Dermis blood vessel endothelial cell (primary cell): ENCODE results near the gene MUSK. TPM values are rescaled to one million over a fixed set of nuclear protein-coding genes. Genes with fewer than 3 reads are reported as not detected.
"Not testable (repeated sequence)": the region's sequence is repeated elsewhere in the genome, so short reads cannot be mapped to it uniquely, and the experiment has no call there.

Experiments
- DNase-seq: peaks from one replicate; pipeline ENCODE4 v3.0.0; 2010
- total RNA-seq: library from RNA; depleted of rRNA; stranded (reverse); fragments of >200 nt; gene quantifications from 2 replicates; pipeline ENCODE4 v1.2.3, GENCODE V29; 2014

Gene MUSK
- total RNA-seq, 1 donor from 2014 or later = not detected

- no peak for DNase-seq
These were observed 95.0 kb downstream of the MUSK start for GRCh38 chr9:110763568-110763967.

- no peak for DNase-seq
These were observed 95.4 kb downstream of the MUSK start for GRCh38 chr9:110764006-110764405.

GRCh38 chr9:110765926-110766325, 97.3 kb downstream of the MUSK start:
- no peak for DNase-seq

GRCh38 chr9:110767559-110768063, 99.0 kb downstream of the MUSK start:
- DNase-seq = no peak

- no peak for DNase-seq
These were observed 100.3 kb downstream of the MUSK start for GRCh38 chr9:110768886-110769285.

- no peak for DNase-seq
These were observed 101.1 kb downstream of the MUSK start for GRCh38 chr9:110769667-110770066.

- no peak for DNase-seq
These were observed 107.1 kb downstream of the MUSK start for GRCh38 chr9:110775724-110776123.

- DNase-seq = no peak
These were observed 107.6 kb downstream of the MUSK start for GRCh38 chr9:110776221-110776620.

GRCh38 chr9:110777196-110777875, 108.7 kb downstream of the MUSK start:
- peak; percentile 36 for DNase-seq

GRCh38 chr9:110777876-110778215, 109.3 kb downstream of the MUSK start:
- DNase-seq = no peak

GRCh38 chr9:110782701-110783100, 114.1 kb downstream of the MUSK start:
- no peak for DNase-seq

GRCh38 chr9:110784309-110784708, 115.7 kb downstream of the MUSK start:
- DNase-seq = no peak

- DNase-seq = no peak
These were observed 116.6 kb downstream of the MUSK start for GRCh38 chr9:110785166-110785565.

- DNase-seq = not testable (repeated sequence)
These were observed 119.8 kb downstream of the MUSK start for GRCh38 chr9:110788396-110788795.

GRCh38 chr9:110788871-110789270, 120.3 kb downstream of the MUSK start:
- no peak for DNase-seq

- DNase-seq = no peak
These were observed 129.0 kb downstream of the MUSK start for GRCh38 chr9:110797611-110798010.

- DNase-seq = no peak
These were observed 130.8 kb downstream of the MUSK start for GRCh38 chr9:110799396-110799795.

- no peak for DNase-seq
These were observed 132.8 kb downstream of the MUSK start for GRCh38 chr9:110801426-110801825.

GRCh38 chr9:110802416-110803035, 133.9 kb downstream of the MUSK start:
- DNase-seq = no peak

GRCh38 chr9:110807956-110808598, 139.5 kb downstream of the MUSK start:
- no peak for DNase-seq

GRCh38 chr9:110808599-110808980, 140.0 kb downstream of the MUSK start:
- no peak for DNase-seq

GRCh38 chr9:110809038-110809595, 140.5 kb downstream of the MUSK start:
- DNase-seq = no peak

GRCh38 chr9:110810262-110810976, 141.8 kb downstream of the MUSK start:
- no peak for DNase-seq
